Measurements from ENCODE around the gene VPS51.

Gene VPS51

GRCh38 chr11:65057526-65057925, 38.5 kb upstream of the VPS51 start:
- TF ChIP-seq ZFX (IDR thresholded peaks at IDR 0.05) (no peak), CTCF (conservative IDR thresholded peaks at IDR 0.05) (no peak)
- no peak overlapping the region for H3K27ac ChIP-seq

- H3K27ac ChIP-seq = no peak overlapping the region
- TF ChIP-seq CTCF (conservative IDR thresholded peaks at IDR 0.05) (no peak), ZFX (IDR thresholded peaks at IDR 0.05) (no peak)
Observed at GRCh38 chr11:65058012-65058411, 38.0 kb upstream of the VPS51 start.

GRCh38 chr11:65058419-65059054, 37.5 kb upstream of the VPS51 start, which contains the start of gene NAALADL1:
Gene NAALADL1 (minus strand): TSS chr11:65058553. CDS start chr11:65058521, 32 bp downstream.
- TF ChIP-seq ZFX (IDR thresholded peaks at IDR 0.05) (no peak), CTCF (conservative IDR thresholded peaks at IDR 0.05) (no peak)
- no peak within 1 kb of the TSS for H3K27ac ChIP-seq

GRCh38 chr11:65059523-65059922, 36.5 kb upstream of the VPS51 start:
- TF ChIP-seq ZFX (IDR thresholded peaks at IDR 0.05) (no peak), CTCF (conservative IDR thresholded peaks at IDR 0.05) (no peak)
- H3K27ac ChIP-seq = no peak overlapping the region

- no peak overlapping the region for H3K27ac ChIP-seq
- TF ChIP-seq CTCF (conservative IDR thresholded peaks at IDR 0.05) (no peak), ZFX (IDR thresholded peaks at IDR 0.05) (no peak)
Observed at GRCh38 chr11:65059959-65060824, 35.8 kb upstream of the VPS51 start.

- TF ChIP-seq CTCF (conservative IDR thresholded peaks at IDR 0.05) (no peak), ZFX (IDR thresholded peaks at IDR 0.05) (no peak)
- H3K27ac ChIP-seq = no peak overlapping the region
Observed at GRCh38 chr11:65060913-65061408, 35.1 kb upstream of the VPS51 start.

GRCh38 chr11:65063532-65063931, 32.5 kb upstream of the VPS51 start:
- no peak overlapping the region for H3K27ac ChIP-seq
- TF ChIP-seq CTCF (conservative IDR thresholded peaks at IDR 0.05) (no peak), ZFX (IDR thresholded peaks at IDR 0.05) (no peak)
